Sciatic nerve (tissue), 2 donors: ENCODE data around the gene TMEM108. TPM values are rescaled to one million over a fixed set of nuclear protein-coding genes. Genes with fewer than 3 reads are reported as not detected.

Source experiments
- ATAC-seq: fragments of 200-7000 bp; cut with Tn5 transposase; one replicate; pipeline ENCODE4 v1.9.1; 2020; ENCODE audit warnings: mild to moderate bottlenecking, moderate library complexity
- DNase-seq: peaks from one replicate; pipeline ENCODE4 v3.0.0-alpha.2; 2020; ENCODE audit warnings: low spot score
- intact Hi-C: fragments of 100-400 bp; cut with DNase I; formaldehyde crosslinking; loops from one replicate; pipeline ENCODE4 v1.14.2; 2022
- total RNA-seq: library from RNA; stranded (reverse); fragmentation: NEBNext Ultra II Directional; extraction: Animal tissue kit (Norgen Biotek cat#: 25700); gene quantifications from one replicate; pipeline ENCODE4 v1.2.1, GENCODE V29; 2021
- donor health status: DM: no; HTN: no; CAD: no.
- donor health status: DM: no; HTN: no; CAD: no.

Gene TMEM108
- total RNA-seq, 1 donor from 2014 or later, result 0.67 TPM

DNA sequence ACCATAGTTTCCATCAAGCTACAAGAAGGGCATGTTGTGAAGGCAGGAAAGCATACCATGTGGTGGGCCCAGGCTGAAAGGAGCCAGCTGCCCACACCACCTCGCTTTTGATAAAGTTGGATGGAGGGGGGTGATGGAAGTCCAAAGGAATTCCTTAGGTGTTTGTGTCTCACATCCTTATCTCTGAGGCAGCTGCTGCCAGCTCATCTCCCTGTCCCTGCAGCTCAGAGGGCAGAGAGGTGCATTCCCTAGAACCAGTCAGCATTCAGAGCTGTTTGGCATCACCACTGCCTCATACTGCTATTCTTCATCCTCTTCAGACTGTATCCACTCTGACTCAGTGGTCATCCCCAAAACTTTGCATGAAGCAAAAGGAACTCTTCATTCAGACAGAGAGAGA lies 220.2 kb downstream of the TMEM108 start:
- intact Hi-C loops, result no loop called here
- DNase-seq (no peak), ATAC-seq (no peak)

DNA sequence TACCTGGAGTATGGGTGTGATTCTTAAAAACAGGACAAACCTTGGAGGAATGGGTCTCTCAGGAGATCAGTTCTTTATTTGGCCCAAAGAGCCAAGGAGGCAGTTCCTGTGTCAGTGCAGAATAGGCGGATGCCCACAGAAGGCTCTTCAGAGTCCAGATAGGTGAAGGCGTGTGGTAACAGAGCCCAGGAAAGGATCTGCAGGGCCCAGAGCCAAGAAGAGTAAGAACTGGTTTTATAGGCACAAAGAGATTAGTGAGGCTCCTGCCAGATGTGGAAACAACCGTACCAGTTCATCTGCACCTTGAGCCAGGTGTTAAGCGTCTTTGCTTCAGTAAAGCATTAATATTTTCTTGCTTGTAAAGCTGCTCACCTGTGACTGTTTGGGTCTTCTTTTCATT lies 221.6 kb downstream of the TMEM108 start:
- DNase-seq (no peak), ATAC-seq (no peak)
- intact Hi-C loops, result no loop called here

DNA sequence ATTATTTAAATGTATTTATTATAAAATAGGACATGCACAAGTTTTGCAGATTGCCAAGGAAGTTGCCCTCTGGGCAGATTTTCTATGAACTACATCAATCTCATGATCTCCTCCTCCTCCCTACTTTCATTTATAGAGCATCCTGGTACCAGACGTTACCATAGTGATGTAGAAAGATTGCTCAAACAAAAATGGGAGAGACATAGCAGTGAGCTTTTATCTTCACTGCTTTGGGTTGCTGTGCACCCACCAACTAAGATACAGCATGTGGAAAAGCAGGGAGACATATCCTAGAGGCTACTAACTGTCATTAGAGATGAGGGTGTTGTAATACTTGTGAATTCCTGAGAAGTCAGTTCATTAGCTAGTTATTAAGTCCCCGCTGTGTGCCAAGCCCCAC lies 224.1 kb downstream of the TMEM108 start:
- no peak for ATAC-seq
- intact Hi-C loops, result no loop called here

DNA sequence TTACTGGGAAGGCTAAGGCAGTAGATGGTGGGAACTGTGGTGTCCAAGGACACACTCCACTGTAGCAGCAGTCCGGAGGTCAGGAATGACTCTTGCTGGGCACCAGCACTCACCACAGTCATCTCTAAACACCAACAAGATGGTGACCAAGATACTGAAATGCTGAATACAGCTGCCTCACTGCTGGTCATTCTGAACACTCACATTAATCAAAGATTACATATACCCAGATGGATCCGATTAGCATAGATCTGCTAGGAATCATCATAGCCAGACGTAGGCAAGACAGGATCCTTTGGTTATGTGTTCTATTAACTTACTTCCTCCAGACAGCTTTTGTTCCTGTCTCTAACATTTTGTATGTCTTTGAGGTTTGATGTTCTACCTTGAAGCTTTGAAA lies 226.7 kb downstream of the TMEM108 start:
- ATAC-seq (no peak), DNase-seq (no peak)
- intact Hi-C loops, result no loop called here

More for the DNA sequence above, 224.1 kb downstream of the TMEM108 start:
- no peak for DNase-seq

DNA sequence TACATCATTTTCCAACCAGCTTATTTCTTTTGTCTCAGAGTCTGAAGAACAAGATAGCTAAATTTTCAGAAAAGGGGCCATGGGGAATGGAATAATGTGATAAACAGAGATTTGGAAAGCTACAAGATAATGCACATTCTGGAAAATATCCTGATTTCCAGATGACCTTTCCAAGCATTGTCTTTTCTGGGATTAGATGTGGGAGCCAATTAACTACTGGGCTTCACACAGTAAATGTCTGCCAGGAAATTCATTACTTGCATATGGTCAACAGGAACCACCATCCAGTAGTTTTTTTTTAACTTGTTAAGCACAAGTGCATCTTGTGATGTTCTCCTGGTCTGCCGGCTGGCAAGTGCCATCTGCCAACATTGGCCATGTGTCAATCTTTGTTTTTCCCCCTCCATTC lies 230.5 kb downstream of the TMEM108 start:
- no peak for ATAC-seq
- no peak for DNase-seq
- intact Hi-C loops, result no loop called here

DNA sequence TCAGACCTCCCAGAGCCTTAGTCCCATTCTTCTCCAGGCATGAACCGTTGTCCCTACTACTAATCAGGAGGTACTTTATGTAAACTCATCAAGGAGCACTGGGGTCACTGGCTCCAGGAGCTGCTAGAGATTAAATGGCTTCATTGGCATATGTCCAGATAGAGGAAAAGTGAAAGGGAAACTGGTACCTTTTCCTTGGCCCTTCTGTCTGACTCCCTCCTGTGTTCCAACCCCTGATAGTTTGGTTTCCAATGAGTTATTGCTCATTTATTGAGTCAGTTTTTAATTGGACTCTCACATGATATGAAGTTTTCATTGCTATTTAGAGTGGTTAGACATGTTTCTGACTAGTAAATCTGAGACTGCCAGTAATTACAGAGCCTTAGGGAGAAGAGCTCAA lies 231.2 kb downstream of the TMEM108 start:
- intact Hi-C loops, result no loop called here
- ATAC-seq, result no peak
- no peak for DNase-seq

DNA sequence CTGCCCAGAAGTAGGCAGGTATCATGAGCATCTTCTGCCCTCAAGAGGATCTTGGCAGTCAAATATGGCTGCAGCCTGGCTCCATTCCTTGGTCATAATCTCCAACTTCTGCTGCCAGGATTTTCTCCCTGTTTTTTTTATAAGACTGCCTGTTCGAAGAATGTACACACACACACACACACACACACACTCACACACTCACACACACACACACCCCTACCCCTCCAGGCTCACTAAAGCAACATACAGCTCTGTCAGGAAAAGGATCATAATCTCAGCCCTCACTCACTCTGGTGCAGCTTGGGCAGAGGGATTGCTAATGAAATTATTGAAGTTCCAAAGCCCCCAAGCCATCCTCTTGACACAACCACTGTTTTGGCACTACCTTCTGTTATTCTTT lies 232.4 kb downstream of the TMEM108 start:
- ATAC-seq (no peak), DNase-seq (no peak)
- intact Hi-C loops, result no loop called here

DNA sequence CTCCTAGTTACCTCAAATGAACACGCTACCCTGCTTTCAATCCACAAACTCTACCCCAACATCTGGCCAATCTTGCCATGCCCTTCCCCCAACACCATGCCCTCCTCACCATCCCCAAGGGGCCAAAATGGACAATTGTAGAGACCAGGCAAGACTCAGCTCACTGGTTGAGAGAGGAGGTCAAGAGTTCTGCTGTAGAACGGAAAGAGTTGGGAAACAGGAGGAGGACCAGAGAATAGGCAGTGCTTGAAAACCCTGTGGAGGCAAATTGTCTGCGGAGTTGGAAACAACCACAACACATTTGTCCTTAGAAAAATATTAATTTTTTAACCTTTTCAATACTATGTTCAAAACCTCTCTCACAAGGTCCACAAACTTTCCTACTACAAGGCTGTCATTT lies 232.9 kb downstream of the TMEM108 start:
- DNase-seq (no peak), ATAC-seq (no peak)
- intact Hi-C loops, result no loop called here

DNA sequence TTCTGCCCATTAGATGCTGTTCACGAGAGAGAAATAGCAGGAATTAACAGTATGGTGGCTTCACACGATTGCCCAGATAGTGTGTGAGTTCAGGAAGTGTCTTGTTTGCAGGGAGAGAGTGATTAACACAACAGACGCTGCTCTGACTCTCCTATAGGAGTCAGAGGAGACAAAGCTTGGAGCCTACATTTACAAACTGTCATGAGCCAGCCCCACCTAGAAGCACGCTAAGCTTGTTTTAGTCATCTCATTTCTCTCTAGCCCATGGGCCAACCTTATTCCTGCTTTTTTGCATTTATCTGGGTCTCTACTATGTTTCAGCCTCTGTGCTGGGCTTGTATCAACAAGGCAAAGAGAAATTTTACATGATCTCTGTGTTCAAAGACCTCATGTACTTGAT lies 233.3 kb downstream of the TMEM108 start:
- ATAC-seq (no peak), DNase-seq (no peak)
- intact Hi-C loops, result no loop called here

DNA sequence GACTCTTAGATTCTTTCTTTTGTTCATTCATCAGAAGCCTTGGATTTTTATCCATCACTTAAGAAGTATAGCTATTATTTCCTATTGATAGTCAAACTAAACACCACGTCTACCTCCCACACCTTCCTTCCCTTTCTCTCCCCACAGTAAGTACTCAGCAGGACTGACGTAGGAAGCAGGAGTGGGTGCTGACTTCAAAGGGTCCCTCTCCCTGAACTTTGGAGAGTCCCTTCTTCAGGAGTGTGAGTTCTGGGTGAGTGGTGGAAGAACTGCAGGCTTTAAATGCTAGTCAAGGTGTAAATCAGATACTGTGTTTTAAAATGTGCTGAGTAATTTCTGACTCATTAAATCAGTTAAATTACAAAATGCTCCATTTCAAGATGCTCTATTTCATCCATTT lies 235.2 kb downstream of the TMEM108 start:
- ATAC-seq (no peak), DNase-seq (no peak)
- intact Hi-C loops, result no loop called here

DNA sequence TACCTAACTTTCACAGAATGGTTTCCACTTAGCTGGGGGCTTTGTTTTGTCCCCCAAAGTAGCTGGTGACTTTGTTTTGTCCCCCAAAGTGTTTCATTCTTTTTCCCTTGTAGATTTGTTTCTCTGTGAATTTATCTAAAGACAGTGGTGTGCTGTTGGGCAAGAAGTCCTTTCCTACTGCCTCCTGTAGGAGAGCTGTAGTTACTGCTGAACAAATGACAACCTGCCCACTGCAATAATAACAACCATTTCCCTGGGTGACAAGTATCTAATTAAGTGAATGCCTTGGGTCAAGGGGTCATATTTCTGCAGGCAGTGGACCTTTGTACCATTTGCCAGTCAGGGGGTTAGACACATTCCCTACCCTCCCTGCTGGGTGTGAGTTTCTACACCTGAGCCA lies 236.3 kb downstream of the TMEM108 start:
- DNase-seq (no peak), ATAC-seq (no peak)
- intact Hi-C loops, result no loop called here

DNA sequence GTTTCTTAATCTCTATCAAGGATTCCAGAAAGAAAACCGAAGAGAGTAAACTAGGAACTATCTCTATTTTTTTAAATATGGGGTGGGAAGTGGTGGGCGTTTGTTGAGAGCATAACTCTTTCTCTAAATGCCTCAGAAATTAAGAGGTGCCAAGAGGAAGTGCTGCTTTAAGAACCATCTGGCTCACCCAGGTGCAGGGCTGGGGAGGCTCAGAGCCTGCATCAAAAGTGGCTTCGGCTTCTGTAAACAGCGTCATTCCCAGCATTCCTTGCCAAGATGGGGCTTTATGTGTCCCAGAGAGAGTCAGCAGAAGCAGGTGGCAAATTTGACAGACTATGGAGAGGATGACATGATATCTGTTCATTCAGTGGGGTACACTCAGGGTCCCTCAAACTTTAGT lies 238.4 kb downstream of the TMEM108 start:
- ATAC-seq (no peak), DNase-seq (no peak)
- intact Hi-C loops, result no loop called here

DNA sequence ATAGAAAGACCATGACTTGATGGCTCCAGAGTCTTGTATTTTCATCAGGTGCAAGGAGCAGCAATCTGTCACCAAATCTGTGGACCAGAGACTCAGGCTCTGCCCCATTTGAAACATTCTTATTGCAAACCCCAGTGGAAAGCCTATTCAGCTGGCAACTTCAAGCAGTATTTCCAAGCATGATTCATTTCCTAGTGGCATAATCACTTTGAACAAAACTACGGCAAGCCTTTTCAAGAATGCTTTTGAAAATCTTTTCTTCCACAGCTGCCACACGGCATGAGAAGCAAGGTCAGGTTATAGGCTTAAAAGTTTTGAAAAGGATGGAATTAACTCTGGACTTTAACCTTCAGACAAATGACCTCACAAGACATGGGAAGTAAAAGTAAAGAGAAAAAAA lies 239.6 kb downstream of the TMEM108 start:
- ATAC-seq (no peak), DNase-seq (no peak)
- intact Hi-C loops, result no loop called here

DNA sequence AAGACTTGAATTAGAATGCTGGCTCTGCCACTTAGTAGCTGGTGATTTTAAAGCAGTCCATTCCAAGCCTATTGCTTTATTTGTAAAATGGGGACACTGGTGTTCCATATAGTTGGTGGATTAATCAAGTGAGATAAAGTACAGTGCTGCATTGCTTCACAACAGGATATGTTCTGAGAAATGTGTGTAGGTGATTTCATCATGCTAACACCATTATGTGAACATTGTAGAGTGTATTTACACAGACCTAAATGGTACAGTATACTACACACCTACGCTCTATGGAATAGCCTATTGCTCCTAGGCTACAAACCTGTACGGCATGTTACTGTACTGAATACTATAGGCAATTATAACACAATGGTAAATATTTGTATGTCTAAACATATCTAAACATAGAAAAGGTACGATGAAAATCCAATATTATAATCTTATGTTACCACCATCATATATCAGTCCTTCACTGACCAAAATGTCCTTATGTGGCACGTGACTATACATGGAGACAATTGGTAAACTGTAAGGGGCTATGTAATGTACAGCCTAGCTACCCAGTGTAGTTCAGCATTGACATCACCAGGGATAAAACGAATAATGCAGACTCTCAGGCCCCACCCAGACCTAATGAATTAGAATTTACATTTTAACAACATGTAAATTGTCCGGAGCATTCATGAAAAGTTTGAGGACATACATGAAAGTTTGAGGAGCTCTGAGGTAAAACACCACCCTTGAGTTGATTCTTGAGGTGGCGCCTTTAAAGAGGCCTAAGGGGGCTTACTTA lies 240.3 kb downstream of the TMEM108 start:
- intact Hi-C loops, result no loop called here
- DNase-seq (no peak), ATAC-seq (no peak)

DNA sequence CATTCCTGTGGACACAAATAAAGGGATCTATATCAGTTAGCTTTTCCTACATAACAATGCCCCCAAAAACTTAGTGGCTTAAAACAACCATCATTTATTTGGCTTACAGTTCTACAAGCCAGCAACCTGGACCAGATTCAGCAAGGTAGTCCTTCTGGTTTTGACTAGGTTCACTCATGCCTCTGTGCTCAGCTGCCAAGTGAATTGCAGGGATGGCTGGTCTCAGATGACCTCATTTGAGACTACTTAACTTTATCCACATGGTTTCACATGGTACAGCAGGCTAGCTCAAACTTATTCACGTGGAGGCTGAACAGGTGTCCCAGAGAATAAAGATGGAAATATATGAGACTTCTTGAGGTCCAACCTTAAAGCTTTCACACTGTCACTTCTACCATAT lies 242.4 kb downstream of the TMEM108 start:
- DNase-seq (no peak), ATAC-seq (no peak)
- intact Hi-C loops, result no loop called here

DNA sequence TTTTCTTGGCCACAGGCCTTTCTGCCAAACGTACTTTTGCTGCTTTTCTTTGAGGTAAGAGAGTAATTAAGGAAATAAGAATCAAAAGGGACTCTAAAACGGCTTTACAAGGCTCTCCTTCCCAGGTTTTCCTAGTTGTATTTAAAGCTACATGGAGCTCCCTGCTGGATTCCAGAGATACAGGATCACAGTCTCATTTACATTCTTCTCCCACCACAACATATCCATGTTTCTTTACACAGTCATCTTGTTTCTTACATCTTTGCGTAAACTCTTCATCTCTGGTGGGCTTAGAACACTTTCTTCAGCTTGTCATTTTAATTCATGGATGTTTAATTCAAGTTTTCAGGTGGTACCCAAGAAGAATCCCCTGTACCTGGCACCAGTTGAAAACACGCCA lies 244.0 kb downstream of the TMEM108 start:
- intact Hi-C loops, result no loop called here
- ATAC-seq, result no peak
- no peak for DNase-seq

DNA sequence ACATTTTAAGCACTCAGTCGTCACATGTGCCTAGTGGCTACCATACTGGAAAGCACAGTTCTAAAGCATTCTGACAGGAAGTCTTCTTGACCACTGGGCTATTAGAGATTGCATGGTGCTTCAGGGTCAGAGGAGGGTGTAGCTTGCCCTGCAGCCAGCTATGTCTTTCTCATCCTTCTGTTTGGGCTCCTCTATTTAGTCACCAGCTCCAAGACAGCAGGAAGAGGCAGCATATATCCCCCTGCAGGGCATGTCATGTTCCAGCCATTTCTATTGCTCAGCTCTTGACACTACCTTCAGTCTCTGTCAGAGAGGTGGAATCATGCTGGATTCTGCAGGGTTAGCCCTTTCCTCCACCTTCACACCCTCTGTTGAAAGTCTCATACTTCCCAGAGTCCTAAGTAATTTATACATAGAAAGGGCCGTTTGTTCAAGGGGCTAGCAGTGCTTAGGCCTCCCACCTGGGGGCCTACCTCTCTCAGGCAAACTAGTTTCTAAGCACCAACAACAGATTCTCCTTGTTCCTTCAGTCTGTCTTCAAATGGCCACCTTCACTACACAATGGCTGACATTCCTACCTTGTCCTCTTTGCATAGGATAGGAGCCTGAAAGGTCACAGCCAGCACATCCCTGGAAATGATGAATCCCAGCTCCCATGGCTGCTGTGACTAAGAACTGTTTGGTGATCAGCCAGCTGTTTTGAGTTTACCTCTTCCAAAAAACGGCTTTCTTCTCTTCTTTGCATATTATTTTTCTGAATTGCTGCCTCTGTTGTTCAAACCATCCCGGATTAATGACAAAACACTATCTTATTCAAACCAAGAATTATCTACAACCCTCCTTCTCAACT lies 246.0 kb downstream of the TMEM108 start:
- ATAC-seq (no peak), DNase-seq (no peak)
- intact Hi-C loops, result no loop called here

DNA sequence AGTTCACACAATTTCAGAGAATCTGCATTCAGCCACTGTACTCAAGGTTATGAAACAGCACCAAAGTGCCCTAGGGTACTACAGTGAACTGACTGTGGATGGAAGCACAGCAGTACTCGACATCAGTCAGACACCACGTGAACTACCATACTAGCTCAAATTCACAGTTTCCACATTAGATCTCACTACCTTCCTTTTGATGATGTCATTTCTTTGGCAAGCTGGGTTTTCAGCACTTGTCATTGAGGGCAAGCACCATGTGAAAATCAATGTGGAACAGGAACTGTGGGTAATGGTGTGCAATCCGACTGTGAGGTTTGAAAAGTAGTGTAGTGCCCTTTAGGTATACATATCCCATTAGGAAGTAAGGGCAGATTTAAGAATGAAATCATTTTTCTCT lies 251.1 kb downstream of the TMEM108 start:
- DNase-seq (no peak), ATAC-seq (no peak)
- intact Hi-C loops, result no loop called here

DNA sequence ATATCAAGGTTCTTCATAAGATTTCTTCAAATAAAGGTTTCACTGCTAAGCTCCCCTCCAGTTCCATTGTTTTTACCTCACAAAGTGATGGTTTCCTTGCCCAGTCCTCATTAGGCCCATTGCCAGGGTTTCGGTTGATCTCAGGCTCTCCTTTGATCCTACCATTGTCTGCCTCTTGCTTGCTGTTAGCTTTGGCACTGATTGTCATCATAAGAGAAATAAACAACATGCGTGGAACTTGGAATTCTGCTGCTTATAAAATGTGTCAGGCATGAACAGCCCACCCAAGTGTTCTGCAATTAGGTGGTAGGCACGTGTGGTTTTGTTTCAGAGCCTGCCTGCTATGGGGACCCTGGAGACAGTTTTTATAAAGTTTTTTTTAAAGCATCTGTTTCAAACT lies 254.1 kb downstream of the TMEM108 start:
- intact Hi-C loops, result no loop called here
- DNase-seq, result no peak

DNA sequence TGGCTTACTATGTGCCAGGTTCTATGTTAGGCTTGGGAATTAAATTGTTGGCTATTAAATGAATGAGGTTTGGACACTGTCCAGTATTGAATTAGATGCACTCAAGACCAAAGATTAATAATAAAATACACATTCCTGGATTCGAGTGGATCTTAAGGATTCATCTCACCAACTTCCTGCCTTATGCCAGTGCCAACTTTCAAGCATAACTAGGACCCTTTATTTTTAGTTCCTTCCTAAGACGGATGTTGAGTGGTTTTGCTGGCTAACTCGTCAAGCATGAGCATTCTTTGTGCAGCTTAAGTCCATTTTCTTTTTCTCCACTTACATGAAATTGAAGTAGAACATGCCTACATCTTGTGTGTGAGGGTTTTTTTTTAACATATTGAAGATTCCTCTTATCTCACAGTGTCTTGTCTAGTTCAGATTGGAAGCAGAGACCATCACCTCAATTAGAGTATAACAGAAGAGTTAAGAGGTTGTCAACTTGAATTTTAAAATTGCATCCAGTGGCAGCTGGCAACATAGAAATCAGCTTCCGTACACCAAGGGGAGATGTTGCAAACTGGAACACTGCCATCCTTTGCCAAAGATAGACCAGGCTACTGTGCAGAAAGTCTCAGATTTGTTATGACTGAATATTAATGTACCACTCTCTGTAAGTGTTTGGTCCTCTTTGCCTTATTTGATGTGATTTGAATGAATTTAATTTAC lies 255.4 kb downstream of the TMEM108 start:
- intact Hi-C loops, result no loop called here
- DNase-seq, result no peak
- ATAC-seq, result no peak

More for the DNA sequence above, 254.1 kb downstream of the TMEM108 start:
- no peak for ATAC-seq
